NCI-H2029 treated with DMSO at 0.1 percent for 48 hours (cell line): Measurements from ENCODE around the gene IFNLR1.

ENCODE experiments used
- DNase-seq: peaks from one replicate; lab custom pipeline; 2025; lab: John Stamatoyannopoulos, UW

The IFNLR1 gene

GRCh38 chr1:24205345-24206082, 18.4 kb upstream of the IFNLR1 start:
- DNase-seq, result no peak

GRCh38 chr1:24204116-24204515, 17.0 kb upstream of the IFNLR1 start:
- no peak for DNase-seq

GRCh38 chr1:24203404-24203803, 16.3 kb upstream of the IFNLR1 start:
- DNase-seq, result no peak

GRCh38 chr1:24202987-24203386, 15.9 kb upstream of the IFNLR1 start:
- DNase-seq, result no peak

- no peak for DNase-seq
Measured at GRCh38 chr1:24202556-24202955, 15.5 kb upstream of the IFNLR1 start.

GRCh38 chr1:24201941-24202440, 14.9 kb upstream of the IFNLR1 start:
- DNase-seq, result peak; percentile 59

- no peak for DNase-seq
Measured at GRCh38 chr1:24199291-24199900, 12.3 kb upstream of the IFNLR1 start.

- DNase-seq, result no peak
Measured at GRCh38 chr1:24198766-24199165, 11.7 kb upstream of the IFNLR1 start.

- no peak for DNase-seq
Measured at GRCh38 chr1:24195874-24196273, 8.8 kb upstream of the IFNLR1 start.

GRCh38 chr1:24195136-24195535, 8.0 kb upstream of the IFNLR1 start:
- DNase-seq, result no peak

GRCh38 chr1:24193046-24193445, 6.0 kb upstream of the IFNLR1 start:
- DNase-seq, result no peak

GRCh38 chr1:24191860-24192259, 4.8 kb upstream of the IFNLR1 start:
- no peak for DNase-seq

GRCh38 chr1:24190983-24191461, 3.9 kb upstream of the IFNLR1 start:
- DNase-seq, result no peak

GRCh38 chr1:24189528-24189927, 2.4 kb upstream of the IFNLR1 start:
- DNase-seq, result no peak

GRCh38 chr1:24186711-24186992, 437 bp downstream of the IFNLR1 start:
- DNase-seq, result no peak

GRCh38 chr1:24186031-24186710, 918 bp downstream of the IFNLR1 start:
- no peak for DNase-seq

GRCh38 chr1:24185076-24185475, 2.0 kb downstream of the IFNLR1 start:
- no peak for DNase-seq

GRCh38 chr1:24182061-24182460, 5.0 kb downstream of the IFNLR1 start:
- no peak for DNase-seq

GRCh38 chr1:24181619-24182018, 5.5 kb downstream of the IFNLR1 start:
- DNase-seq, result peak; percentile 54

GRCh38 chr1:24180676-24181075, 6.4 kb downstream of the IFNLR1 start:
- no peak for DNase-seq

- no peak for DNase-seq
Measured at GRCh38 chr1:24179251-24179840, 7.7 kb downstream of the IFNLR1 start.

GRCh38 chr1:24178407-24178806, 8.7 kb downstream of the IFNLR1 start:
- DNase-seq, result no peak

- DNase-seq, result no peak
Measured at GRCh38 chr1:24177161-24177560, 9.9 kb downstream of the IFNLR1 start.
